ELF-1 (cell line): ENCODE results near the gene RSPH6A.

Experiments
- DNase-seq: peaks from one replicate; pipeline ENCODE4 v3.0.0-alpha.2; 2016; ENCODE audit warnings: low read depth, low spot score

RSPH6A gene

GRCh38 chr19:45804140-45804958 lies 10.8 kb downstream of the RSPH6A start:
- DNase-seq: no peak

GRCh38 chr19:45801603-45802175 lies 13.4 kb downstream of the RSPH6A start:
- no peak for DNase-seq

GRCh38 chr19:45800070-45800553 lies 15.0 kb downstream of the RSPH6A start:
- no peak for DNase-seq

- DNase-seq: peak; percentile 21
These were observed 15.6 kb downstream of the RSPH6A start for GRCh38 chr19:45799541-45799940.

- DNase-seq: peak; percentile 72
These were observed 16.1 kb downstream of the RSPH6A start for GRCh38 chr19:45798995-45799517.

- DNase-seq: no peak
These were observed 20.5 kb downstream of the RSPH6A start for GRCh38 chr19:45794627-45795026.

GRCh38 chr19:45793876-45794275 lies 21.2 kb downstream of the RSPH6A start:
- DNase-seq: no peak

GRCh38 chr19:45793178-45793564 lies 21.9 kb downstream of the RSPH6A start:
- no peak for DNase-seq

GRCh38 chr19:45792470-45793177 lies 22.5 kb downstream of the RSPH6A start, which contains the start of gene DMWD:
Gene DMWD, minus strand, starts transcription at chr19:45792845. Its CDS starts 89 bp downstream, at chr19:45792756.
- peak; percentile 100 for DNase-seq

- no peak for DNase-seq
These were observed 23.2 kb downstream of the RSPH6A start for GRCh38 chr19:45791744-45792469.

GRCh38 chr19:45790942-45791341 lies 24.2 kb downstream of the RSPH6A start:
- DNase-seq: no peak

- DNase-seq: no peak
These were observed 25.9 kb downstream of the RSPH6A start for GRCh38 chr19:45789035-45789786.

- no peak for DNase-seq
These were observed 28.6 kb downstream of the RSPH6A start for GRCh38 chr19:45786533-45786894.

- no peak for DNase-seq
These were observed 29.2 kb downstream of the RSPH6A start for GRCh38 chr19:45785781-45786532.

GRCh38 chr19:45785097-45785496 lies 30.0 kb downstream of the RSPH6A start:
- no peak for DNase-seq

GRCh38 chr19:45784096-45784495 lies 31.0 kb downstream of the RSPH6A start:
- DNase-seq: no peak

- peak; percentile 60 for DNase-seq
These were observed 32.0 kb downstream of the RSPH6A start for GRCh38 chr19:45782820-45783785.

GRCh38 chr19:45782162-45782691 lies 32.9 kb downstream of the RSPH6A start, which contains the start of gene DMPK:
Gene DMPK, minus strand, starts transcription at chr19:45782490. Its CDS starts 138 bp downstream, at chr19:45782352.
- no peak for DNase-seq
